Measurements from ENCODE around the gene SERPINA4.

GRCh38 chr14:94600148-94600545 lies 38.9 kb downstream of the SERPINA4 start:
- TF ChIP-seq POLR2A (IDR thresholded peaks at IDR 0.05) (no peak), CTCF (IDR thresholded peaks at IDR 0.05 in 4 of 5, conservative IDR thresholded peaks at IDR 0.05 in 1 of 5) (no peak)
